Ishikawa (cell line): ENCODE data around the gene FLOT2.

Source experiments
- CEBPB ChIP-seq: IDR thresholded peaks from 2 replicates; pipeline ENCODE4 v1.6.1; 2012
- CREB1 ChIP-seq: IDR thresholded peaks from 2 replicates; pipeline ENCODE4 v1.6.1; 2012; ENCODE audit warnings: low read depth
- EGR1 ChIP-seq: IDR thresholded peaks from 2 replicates; pipeline ENCODE4 v1.6.1; 2012
- EP300 ChIP-seq: IDR thresholded peaks from 2 replicates; pipeline ENCODE4 v1.6.1; 2012; ENCODE audit warnings: borderline replicate concordance
- FOXM1 ChIP-seq: IDR thresholded peaks from 2 replicates; pipeline ENCODE4 v1.6.1; 2012; ENCODE audit warnings: low read depth, borderline replicate concordance
- MAX ChIP-seq: IDR thresholded peaks from 2 replicates; pipeline ENCODE4 v1.6.1; 2012
- NFIC ChIP-seq: IDR thresholded peaks from 2 replicates; pipeline ENCODE4 v1.6.1; 2012
- RAD21 ChIP-seq: IDR thresholded peaks from 2 replicates; pipeline ENCODE4 v1.6.1; 2012; ENCODE audit warnings: low read depth
- REST ChIP-seq: IDR thresholded peaks from 2 replicates; pipeline ENCODE4 v1.6.1; 2012; ENCODE audit warnings: low read depth, mild to moderate bottlenecking
- TAF1 ChIP-seq: IDR thresholded peaks from 2 replicates; pipeline ENCODE4 v1.6.1; 2012; ENCODE audit warnings: low read depth, mild to moderate bottlenecking
- TCF12 ChIP-seq: IDR thresholded peaks from 2 replicates; pipeline ENCODE4 v1.6.1; 2012; ENCODE audit warnings: low read depth
- TEAD4 ChIP-seq: IDR thresholded peaks from 2 replicates; pipeline ENCODE4 v1.6.1; 2012
- USF1 ChIP-seq: IDR thresholded peaks from 2 replicates; pipeline ENCODE4 v1.6.1; 2012
- YY1 ChIP-seq: IDR thresholded peaks from 2 replicates; pipeline ENCODE4 v1.6.1; 2012; ENCODE audit warnings: low read depth
- ZBTB7A ChIP-seq: IDR thresholded peaks from 2 replicates; pipeline ENCODE4 v1.6.1; 2012; ENCODE audit warnings: low read depth

Gene FLOT2

GRCh38 chr17:28856028-28856574 is 41.4 kb downstream of the FLOT2 start:
- TF ChIP-seq CEBPB (no peak), EGR1 (no peak), YY1 (no peak), REST (no peak), MAX (no peak), CREB1 (no peak), TEAD4 (no peak), ZBTB7A (no peak), EP300 (no peak)

GRCh38 chr17:28855336-28855679 is 42.2 kb downstream of the FLOT2 start:
- TF ChIP-seq RAD21 (no peak), USF1 (no peak), NFIC (no peak), FOXM1 (no peak), YY1 (no peak), EP300 (no peak), TEAD4 (no peak), ZBTB7A (no peak), MAX (no peak), EGR1 (no peak), TAF1 (no peak), CREB1 (no peak), REST (no peak), TCF12 (no peak), CEBPB (no peak)

GRCh38 chr17:28854457-28855335 is 42.8 kb downstream of the FLOT2 start, which contains the start of gene ERAL1:
Gene ERAL1, plus strand, starts transcription at chr17:28855016. Its CDS starts 19 bp downstream, at chr17:28855035.
- TF ChIP-seq EGR1 (peak; percentile 23; the same call in 1 of the 2 replicates), MAX (peak; percentile 61; the same call in 1 of the 2 replicates), FOXM1 (peak; percentile 59; the same call in 1 of the 2 replicates), TAF1 (peak; percentile 98), TCF12 (peak; percentile 60; the same call in 1 of the 2 replicates), TEAD4 (peak; percentile 7; the same call in 1 of the 2 replicates), CEBPB (no peak), USF1 (0 out of 2 replicates have a peak, but pooled peaks have one; percentile 35), YY1 (peak; percentile 99), EP300 (no peak)

GRCh38 chr17:28853295-28853694 is 44.2 kb downstream of the FLOT2 start:
- TF ChIP-seq TEAD4 (no peak), EP300 (no peak), CREB1 (no peak), ZBTB7A (no peak), CEBPB (no peak), RAD21 (no peak), EGR1 (no peak), MAX (no peak), FOXM1 (no peak), USF1 (no peak), REST (no peak)
